HepG2 (cell line): ENCODE results near the gene FAM83E. TPM values are rescaled to one million over a fixed set of nuclear protein-coding genes. Genes with fewer than 3 reads are reported as not detected.

ENCODE experiments used
- ARHGAP35 ChIP-seq: sonication (generic); formaldehyde crosslinking; IDR thresholded peaks from 2 replicates; pipeline ENCODE4 v1.9.0; 2022; ENCODE audit warnings: mild to moderate bottlenecking, inconsistent platforms, moderate library complexity, missing genetic modification reagents, borderline replicate concordance
- ATAD3A ChIP-seq: sonication (generic); formaldehyde crosslinking; IDR thresholded peaks from 2 replicates; pipeline ENCODE4 v1.4.0; 2020; ENCODE audit warnings: missing genetic modification reagents
- CBX1 ChIP-seq: IDR thresholded peaks from one replicate; pipeline ENCODE4 v1.6.1; 2016; ENCODE audit warnings: antibody characterized with exemption, low read depth
- CREBL2 ChIP-seq: sonication (generic); formaldehyde crosslinking; IDR thresholded peaks from 2 replicates; pipeline ENCODE4 v1.8.1; 2023; ENCODE audit warnings: missing genetic modification reagents, mild to moderate bottlenecking, borderline replicate concordance
- FOXJ3 ChIP-seq: sonication (generic); formaldehyde crosslinking; IDR thresholded peaks from 2 replicates; pipeline ENCODE4 v1.4.0; 2020; ENCODE audit warnings: missing genetic modification reagents, mild to moderate bottlenecking, borderline replicate concordance
- HMG20B ChIP-seq: conservative IDR thresholded peaks from 2 replicates; pipeline ENCODE4 v1.6.1; 2016; ENCODE audit warnings: missing genetic modification reagents, missing compliant biosample characterization
- IRF1 ChIP-seq: sonication (generic); formaldehyde crosslinking; IDR thresholded peaks from 2 replicates; pipeline ENCODE4 v1.4.0; 2020; ENCODE audit warnings: low read depth, mild to moderate bottlenecking, missing genetic modification reagents
- KLF13 ChIP-seq: sonication (generic); formaldehyde crosslinking; IDR thresholded peaks from 2 replicates; pipeline ENCODE4 v1.4.0; 2020; ENCODE audit warnings: mild to moderate bottlenecking, missing genetic modification reagents
- KMT2B ChIP-seq: IDR thresholded peaks from 2 replicates; pipeline ENCODE4 v1.6.1; 2016; ENCODE audit warnings: missing genetic modification reagents, missing compliant biosample characterization
- NCOR1 ChIP-seq: fragments of 200-600 bp; sonication (generic); IDR thresholded peaks from 2 replicates; pipeline ENCODE4 v1.7.0; 2017; ENCODE audit warnings: antibody characterized with exemption, low read length, borderline replicate concordance
- NFRKB ChIP-seq: fragments of 450-650 bp; IDR thresholded peaks from 2 replicates; pipeline ENCODE4 v1.6.1; 2017
- POLR2A ChIP-seq, 2 experiments: IDR thresholded peaks; 2 replicates each; pipeline ENCODE4 v1.6.1; 2011; ENCODE audit warnings: low read depth in 2 of 2, low read length in 2 of 2, mild to moderate bottlenecking in 1 of 2, moderate library complexity in 1 of 2; ENCODE audit not compliant: insufficient read depth in 1 of 2
- PRDM10 ChIP-seq: sonication (generic); formaldehyde crosslinking; IDR thresholded peaks from 2 replicates; pipeline ENCODE4 v1.4.0; 2020; ENCODE audit warnings: low read depth, missing genetic modification reagents
- REST ChIP-seq, 2 experiments: IDR thresholded peaks; 2 replicates each; pipeline ENCODE4 v1.6.1; 2011 to 2012; ENCODE audit warnings: low read length in 2 of 2, borderline replicate concordance in 1 of 2, low read depth in 1 of 2, mild to moderate bottlenecking in 1 of 2, moderate library complexity in 1 of 2
- TEF ChIP-seq: sonication (generic); formaldehyde crosslinking; IDR thresholded peaks from 2 replicates; pipeline ENCODE4 v1.5.0; 2020; ENCODE audit warnings: missing genetic modification reagents
- ZFP36 ChIP-seq: fragments of 150-350 bp; IDR thresholded peaks from 2 replicates; pipeline ENCODE4 v1.6.1; 2018; ENCODE audit warnings: borderline replicate concordance, low read length, low read depth; ENCODE audit not compliant: partially characterized antibody
- ZFY ChIP-seq: sonication (generic); formaldehyde crosslinking; IDR thresholded peaks from 2 replicates; pipeline ENCODE4 v1.4.0; 2020; ENCODE audit warnings: missing genetic modification reagents
- ZNF260 ChIP-seq: sonication (generic); formaldehyde crosslinking; IDR thresholded peaks from 2 replicates; pipeline ENCODE4 v1.4.0; 2020; ENCODE audit warnings: missing genetic modification reagents, low read depth, mild to moderate bottlenecking, borderline replicate concordance
- ZNF451 ChIP-seq: sonication (generic); formaldehyde crosslinking; IDR thresholded peaks from 2 replicates; pipeline ENCODE4 v1.5.0; 2020; ENCODE audit warnings: mild to moderate bottlenecking, missing genetic modification reagents
- ZNF589 ChIP-seq: sonication (generic); formaldehyde crosslinking; conservative IDR thresholded peaks from 2 replicates; pipeline ENCODE4 v1.8.0; 2022; ENCODE audit warnings: mild to moderate bottlenecking, moderate library complexity, missing genetic modification reagents
- polyA plus RNA-seq, 8 experiments: library from polyadenylated mRNA; depleted of rRNA in 3 of 8; stranded (reverse) in 7 of 8; unstranded in 1 of 8; fragments of >200 nt; fragmentation: Illumina TruSeq in 4 of 8; extraction: Trizol in 4 of 8; gene quantifications; 2 replicates each; pipeline versions ENCODE4 v1.2.1 to v1.2.3, GENCODE V29; 2011 to 2016; ENCODE audit warnings: low read depth in 4 of 8, missing spikeins in 1 of 8, mixed read lengths in 1 of 8; ENCODE audit not compliant: insufficient read depth in 1 of 8
- total RNA-seq, 5 experiments: library from RNA; depleted of rRNA; stranded (reverse); fragments of >200 nt; fragmentation: Illumina TruSeq; extraction: Trizol; gene quantifications; 2 replicates each; pipeline ENCODE4 v1.2.3, GENCODE V29; 2016; ENCODE audit warnings: low read depth in 1 of 5

Gene FAM83E
- total and polyA plus RNA-seq, 2 of the 13 experiments (the other 11 are each of a cell fraction or from before 2014, with no cell fraction given) = 0.18 to 0.60 TPM

GRCh38 chr19:48618916-48619691 is 4.2 kb upstream of the FAM83E start, which contains the start of the genes RPL18 and SPHK2 (continued):
- TF ChIP-seq TEF (CRISPR knock-in tag) (no peak), ZNF451 (0 out of 2 replicates have a peak, but pooled peaks have one; percentile 43), ZFP36 (no peak), ZNF260 (no peak), IRF1 (CRISPR knock-in tag) (no peak), CBX1 (no peak), FOXJ3 (CRISPR knock-in tag) (peak; percentile 56; the same call in 1 of the 2 replicates), NFRKB (0 out of 2 replicates have a peak, but pooled peaks have one; percentile 41), ZFY (CRISPR knock-in tag) (peak; percentile 73), KMT2B (CRISPR knock-in tag) (peak; percentile 88), REST (IDR thresholded peaks at IDR 0.05; ENCODE audit: borderline replicate concordance in 1 of 2, low read depth in 1 of 2, low read length in 2 of 2) (peak in 1 of 2 experiments; percentile 74; a peak in 2 of 4 replicates), KLF13 (CRISPR knock-in tag) (no peak), ARHGAP35 (no peak), POLR2A (IDR thresholded peaks at IDR 0.05; ENCODE audit: insufficient read depth in 1 of 2, low read depth in 2 of 2, low read length in 2 of 2) (peak; percentile 94 to 97), NCOR1 (peak; percentile 27; the same call in 1 of the 2 replicates), HMG20B (no peak), ZNF589 (CRISPR knock-in tag) (peak; percentile 81; the same call in 1 of the 2 replicates), CREBL2 (CRISPR knock-in tag) (peak; percentile 93; the same call in 1 of the 2 replicates), ATAD3A (CRISPR knock-in tag) (no peak), PRDM10 (CRISPR knock-in tag) (peak; percentile 91; the same call in 1 of the 2 replicates)
